ENCODE measurements around the gene BOLA2B.
A peak's percentile ranks its signal among the peaks of the same experiment; 100 is the strongest.
"Not testable (repeated sequence)": the region's sequence is repeated elsewhere in the genome, so short reads cannot be mapped to it uniquely, and the experiment has no call there.

BOLA2B gene

GRCh38 chr16:30184096-30184890, 9.2 kb downstream of the BOLA2B start:
- peak; percentile 86 for DNase-seq

- DNase-seq, result peak; percentile 80 to 83
Observed at GRCh38 chr16:30183233-30184095, 10.0 kb downstream of the BOLA2B start, which contains the start of gene CORO1A. TSS of gene CORO1A (plus strand) at chr16:30183602. CDS start at chr16:30185210, 1,608 bp downstream.

- DNase-seq, result no peak
Observed at GRCh38 chr16:30180741-30181140, 12.7 kb downstream of the BOLA2B start.

- DNase-seq, result no peak
Observed at GRCh38 chr16:30179931-30180330, 13.5 kb downstream of the BOLA2B start.

- DNase-seq, result no peak
Observed at GRCh38 chr16:30179195-30179594, 14.3 kb downstream of the BOLA2B start.

- DNase-seq, result peak in 1 of 2 donors; percentile 11
Observed at GRCh38 chr16:30176876-30177275, 16.6 kb downstream of the BOLA2B start.

- DNase-seq, result no peak
Observed at GRCh38 chr16:30173054-30173453, 20.4 kb downstream of the BOLA2B start.

GRCh38 chr16:30170145-30170544, 23.3 kb downstream of the BOLA2B start:
- not testable (repeated sequence) for DNase-seq

GRCh38 chr16:30169416-30169815, 24.1 kb downstream of the BOLA2B start:
- not testable (repeated sequence) for DNase-seq

GRCh38 chr16:30168746-30169145, 24.7 kb downstream of the BOLA2B start:
- DNase-seq, result not testable (repeated sequence)

- DNase-seq, result peak; percentile 27 to 51
Observed at GRCh38 chr16:30166202-30166902, 27.1 kb downstream of the BOLA2B start.

- no peak for DNase-seq
Observed at GRCh38 chr16:30163538-30163937, 29.9 kb downstream of the BOLA2B start.

- DNase-seq, result no peak
Observed at GRCh38 chr16:30157214-30157613, 36.3 kb downstream of the BOLA2B start.

GRCh38 chr16:30155188-30155587, 38.3 kb downstream of the BOLA2B start:
- no peak for DNase-seq

- DNase-seq, result no peak
Observed at GRCh38 chr16:30152517-30152916, 40.9 kb downstream of the BOLA2B start.

- DNase-seq, result no peak
Observed at GRCh38 chr16:30151091-30151490, 42.4 kb downstream of the BOLA2B start.

GRCh38 chr16:30149250-30149930, 44.1 kb downstream of the BOLA2B start:
- DNase-seq, result no peak

GRCh38 chr16:30147843-30148510, 45.5 kb downstream of the BOLA2B start:
- DNase-seq, result no peak

GRCh38 chr16:30145657-30146056, 47.8 kb downstream of the BOLA2B start:
- no peak for DNase-seq

GRCh38 chr16:30144917-30145316, 48.5 kb downstream of the BOLA2B start:
- DNase-seq, result no peak

GRCh38 chr16:30144017-30144416, 49.4 kb downstream of the BOLA2B start:
- no peak for DNase-seq

GRCh38 chr16:30143347-30143702, 50.1 kb downstream of the BOLA2B start:
- no peak for DNase-seq

Measured in CD4-positive, alpha-beta T cell treated with Interleukin-1 beta for 1 hour (primary cell).